GM19239 (cell line): ENCODE measurements around the gene DOK5.

Experiments
- DNase-seq: peaks from one replicate; pipeline ENCODE4 v3.0.0; 2011; ENCODE audit warnings: low spot score; ENCODE audit not compliant: insufficient read length
- FAIRE-seq: peaks from 2 replicates; lab custom pipeline; 2011; peaks lifted over from hg19 to GRCh38; lab: Jason Lieb, UNC

Gene DOK5

GRCh38 chr20:54633374-54634355 lies 158.3 kb downstream of the DOK5 start:
- DNase-seq (peak; percentile 32), FAIRE-seq (peak; percentile 95)

DNA sequence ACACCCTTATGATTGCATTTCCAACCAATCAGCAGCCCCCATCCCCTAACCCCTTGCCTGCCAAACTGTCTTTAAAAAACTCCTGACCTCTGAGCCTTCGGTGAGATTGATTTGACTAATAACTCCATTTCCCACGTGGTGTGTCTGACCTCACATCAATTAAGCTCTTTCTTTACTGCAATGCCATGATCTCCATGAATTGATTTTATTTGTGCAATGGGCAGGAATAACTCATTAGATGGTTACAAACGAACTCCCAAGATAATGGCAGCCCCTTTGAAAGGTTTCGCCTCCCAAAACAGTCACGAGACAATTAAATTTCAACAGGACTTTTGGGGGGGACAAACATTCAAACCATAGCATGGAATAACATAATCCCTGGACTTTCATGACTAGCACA lies 161.2 kb downstream of the DOK5 start:
- DNase-seq (no peak), FAIRE-seq (no peak)

DNA sequence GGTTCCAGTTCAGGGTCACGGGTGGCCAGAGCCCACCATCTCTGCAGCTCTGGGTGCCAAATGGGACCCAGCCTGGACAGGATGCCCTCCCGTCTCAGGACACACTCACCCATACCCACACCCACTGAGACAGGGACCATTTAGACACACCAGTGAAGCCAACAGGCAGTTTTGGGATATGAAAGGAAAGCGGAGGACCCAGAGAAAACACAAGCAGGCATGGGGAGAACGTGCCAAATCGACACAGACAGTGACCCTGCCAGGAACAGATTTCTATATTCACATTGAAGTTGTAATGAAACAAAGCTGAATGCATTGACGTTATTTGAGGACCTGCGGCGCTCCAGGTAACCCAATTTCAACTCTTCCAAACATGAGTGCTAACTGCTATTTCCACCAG lies 164.5 kb downstream of the DOK5 start:
- DNase-seq (no peak), FAIRE-seq (no peak)

DNA sequence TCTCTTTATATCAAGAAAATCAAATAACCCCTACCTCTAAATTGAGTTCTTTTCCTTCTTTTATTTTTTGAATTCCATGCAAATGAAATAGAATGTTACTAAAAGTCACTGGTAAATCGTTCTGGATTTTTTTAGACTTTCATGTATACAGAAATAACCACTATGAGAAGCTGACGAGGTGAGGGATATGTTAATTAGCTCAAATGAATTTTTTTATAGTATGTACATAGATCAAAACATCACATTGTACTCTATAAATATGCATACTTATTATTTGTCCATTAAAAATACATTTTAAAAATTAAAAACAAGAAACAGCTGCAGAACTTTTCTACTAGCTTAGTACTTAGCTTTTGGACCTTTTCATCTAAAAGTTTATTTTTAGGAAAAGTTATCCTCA lies 165.4 kb downstream of the DOK5 start:
- FAIRE-seq, result no peak
- DNase-seq, result no peak

- FAIRE-seq (no peak), DNase-seq (no peak)
These were observed 167.7 kb downstream of the DOK5 start for GRCh38 chr20:54642864-54643667.

GRCh38 chr20:54643761-54644160 lies 168.4 kb downstream of the DOK5 start:
- FAIRE-seq (no peak), DNase-seq (no peak)

DNA sequence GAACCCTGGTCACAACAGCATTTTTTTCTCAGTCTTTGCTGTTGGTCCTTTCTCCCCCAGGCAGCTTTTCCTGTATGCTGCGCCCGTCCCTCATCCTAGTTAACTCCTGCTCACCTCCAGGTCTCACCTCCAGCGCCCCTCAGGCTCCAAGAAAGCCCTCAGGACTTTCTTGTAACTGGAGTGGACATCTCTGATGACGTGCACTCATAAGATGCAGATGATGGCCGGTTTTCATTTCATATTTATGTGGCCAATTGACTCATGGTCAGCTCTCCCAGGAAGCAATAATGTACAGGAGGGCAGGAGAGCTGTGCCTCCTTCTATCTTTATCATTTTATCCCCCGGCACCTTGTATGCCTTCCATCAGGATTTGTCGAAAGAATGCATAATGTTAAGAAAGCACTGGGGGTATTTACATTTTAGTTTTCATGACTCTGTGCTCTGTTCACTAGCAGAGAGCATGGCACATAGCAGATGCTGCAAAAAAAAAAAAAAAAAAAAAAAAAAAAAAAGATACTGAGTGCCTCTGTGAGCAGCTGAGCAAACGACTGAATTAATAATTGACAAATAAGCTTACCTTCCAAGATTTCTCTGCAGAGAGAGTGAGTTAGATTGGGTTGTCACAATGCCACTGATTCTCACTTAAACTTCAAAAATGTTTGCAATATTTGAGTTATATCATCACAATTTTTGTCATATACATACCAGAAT lies 170.2 kb downstream of the DOK5 start:
- FAIRE-seq (no peak), DNase-seq (no peak)

DNA sequence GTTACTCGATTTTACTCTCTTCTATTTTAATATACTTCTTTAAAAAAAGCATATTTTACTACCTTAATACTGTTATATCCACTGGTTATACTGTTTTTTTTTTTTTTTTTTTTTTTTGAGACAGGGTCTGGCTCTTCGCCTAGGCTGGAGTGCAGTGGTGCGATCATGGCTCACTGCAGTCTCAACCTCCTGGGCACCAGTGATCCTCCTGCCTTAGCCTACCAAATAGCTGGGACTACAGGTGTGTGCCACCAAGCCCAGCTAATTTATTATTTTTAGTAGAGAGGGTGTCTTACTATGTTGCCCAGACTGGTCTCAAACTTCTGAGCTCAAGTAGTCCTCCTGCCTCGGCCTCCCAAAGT lies 170.7 kb downstream of the DOK5 start:
- FAIRE-seq (no peak), DNase-seq (no peak)

DNA sequence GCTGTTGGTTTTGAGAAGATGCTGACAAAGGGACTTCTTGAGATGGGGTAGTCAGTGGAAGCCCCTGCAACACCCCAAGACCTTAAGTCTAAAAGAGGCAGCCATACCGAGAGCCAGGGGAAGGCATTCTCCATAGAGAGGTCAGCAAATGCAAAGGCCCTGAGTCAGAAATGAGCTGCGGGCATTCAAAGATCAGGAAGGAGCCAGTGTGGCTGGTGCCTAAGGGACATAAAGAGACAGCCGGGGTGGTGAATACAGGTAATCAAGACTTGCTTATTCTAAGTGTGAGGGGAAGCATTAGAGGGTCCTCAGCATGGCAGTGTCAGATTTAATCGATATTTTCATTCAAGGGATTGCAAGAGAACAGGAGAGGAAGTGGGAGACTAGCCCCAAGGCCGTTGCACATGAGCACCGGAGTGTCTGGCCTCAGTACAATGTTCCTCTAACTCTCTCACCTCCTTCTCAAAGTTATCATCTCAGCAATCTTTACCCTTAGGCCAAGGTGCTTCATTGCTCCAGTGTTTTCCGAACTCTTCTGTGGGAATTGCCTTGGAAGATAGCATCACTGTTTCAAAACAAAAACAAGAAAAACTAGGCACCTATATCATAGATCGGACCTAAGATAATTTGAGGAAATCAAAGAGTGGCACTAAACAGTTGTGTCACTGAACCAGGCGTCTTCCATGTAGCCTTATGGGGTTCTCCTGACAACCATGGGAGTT lies 173.2 kb downstream of the DOK5 start:
- FAIRE-seq (no peak), DNase-seq (no peak)

GRCh38 chr20:54649511-54649962 lies 174.1 kb downstream of the DOK5 start:
- FAIRE-seq (peak; percentile 74), DNase-seq (peak; percentile 36)

DNA sequence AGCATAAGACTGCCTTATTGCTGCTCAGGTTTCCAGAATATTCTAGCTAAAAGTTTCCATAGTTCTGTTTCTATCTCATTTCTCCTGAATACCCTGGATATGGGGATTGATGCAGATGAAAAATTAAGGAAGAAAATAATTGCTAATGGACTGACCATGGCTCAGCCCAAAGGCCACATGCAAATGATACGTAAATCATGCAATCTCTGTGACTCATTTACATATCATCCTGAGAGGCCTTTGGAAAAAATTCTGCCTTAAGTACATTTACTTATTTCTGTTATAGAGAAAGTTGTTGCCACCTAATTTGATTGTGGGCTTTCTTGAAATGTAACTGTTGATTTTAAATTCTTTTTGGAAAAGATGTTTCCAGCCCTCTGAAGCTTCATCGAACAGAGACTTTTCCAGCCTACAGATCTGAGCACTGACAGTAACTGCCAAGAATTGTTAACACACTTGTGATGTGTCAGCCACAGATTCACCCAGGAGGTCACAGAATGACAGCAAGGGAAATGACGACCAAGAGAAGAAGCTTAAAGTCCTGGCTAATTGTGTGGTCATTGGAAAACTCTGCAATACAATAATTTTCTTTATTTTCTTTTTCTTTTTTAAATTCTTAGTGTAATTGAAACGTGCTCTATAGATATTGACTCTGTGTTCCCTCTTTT lies 174.8 kb downstream of the DOK5 start:
- DNase-seq (no peak), FAIRE-seq (no peak)

GRCh38 chr20:54651252-54651651 lies 175.9 kb downstream of the DOK5 start:
- FAIRE-seq, result no peak
- DNase-seq, result no peak

DNA sequence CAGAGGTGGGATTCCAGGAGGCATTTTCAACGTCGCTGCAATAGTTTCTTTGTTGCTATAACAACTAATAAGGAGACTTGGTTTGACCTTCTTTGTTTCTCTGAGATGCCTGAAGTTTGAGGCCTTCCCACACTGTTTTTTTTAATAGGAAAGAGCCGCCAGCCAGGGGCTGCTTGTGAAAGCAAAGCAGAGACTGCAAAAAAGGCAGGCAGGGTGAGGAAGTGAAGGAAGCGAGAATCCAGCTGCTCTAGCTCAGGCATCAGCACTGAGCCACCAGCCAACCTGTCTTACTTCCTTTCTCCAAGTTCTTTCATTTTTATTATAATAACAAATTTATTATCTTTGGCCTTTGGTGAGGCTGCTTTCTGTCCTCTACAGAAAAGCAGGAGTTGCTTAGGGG lies 179.1 kb downstream of the DOK5 start:
- DNase-seq, result no peak
- FAIRE-seq, result no peak

DNA sequence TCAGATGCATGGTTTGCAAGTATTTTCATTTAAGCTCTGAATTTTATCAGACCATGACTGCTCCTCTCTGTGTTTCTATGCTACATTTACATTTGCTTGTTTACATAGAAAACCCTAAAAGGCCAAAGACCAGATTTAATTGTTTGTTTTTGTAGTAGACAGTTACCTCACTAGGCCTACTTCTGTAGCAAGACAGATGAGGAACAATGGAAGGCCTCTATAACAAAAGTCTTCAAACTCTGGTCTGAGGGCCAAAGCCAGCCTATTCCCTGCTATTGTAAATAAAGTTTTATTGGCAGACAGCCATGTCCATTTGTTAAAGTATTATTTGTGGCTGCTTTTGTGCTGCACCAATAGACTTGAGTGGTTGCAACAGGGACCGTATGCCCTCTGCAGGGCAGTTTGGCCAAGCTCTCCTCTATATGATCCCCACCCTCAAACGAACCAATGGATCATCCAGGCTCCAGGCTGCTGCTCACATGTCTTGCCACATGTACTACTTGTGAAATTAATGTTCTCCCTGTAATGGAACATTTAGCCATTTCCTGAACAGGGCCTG lies 182.0 kb downstream of the DOK5 start:
- FAIRE-seq (no peak), DNase-seq (no peak)

DNA sequence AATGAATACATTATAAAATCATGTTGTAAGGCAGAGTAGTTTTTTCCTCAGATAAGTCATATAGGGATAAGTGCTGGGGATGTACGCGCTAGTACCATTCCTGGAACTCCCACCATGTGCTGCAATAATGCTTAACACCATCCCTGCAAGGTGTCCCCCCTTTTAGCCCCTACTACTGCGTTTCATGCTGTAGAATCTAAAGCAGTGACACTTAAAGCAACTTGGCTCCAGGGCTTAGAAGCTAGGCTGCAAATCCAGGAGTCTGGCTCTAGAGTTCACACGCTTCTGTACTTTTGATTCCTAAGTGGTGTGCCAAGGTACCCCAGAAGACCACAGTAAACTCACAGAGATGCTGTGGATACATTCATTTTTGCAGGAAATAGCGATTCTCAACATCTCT lies 183.1 kb downstream of the DOK5 start:
- no peak for FAIRE-seq
- no peak for DNase-seq

GRCh38 chr20:54661265-54661664 lies 185.9 kb downstream of the DOK5 start:
- DNase-seq (no peak), FAIRE-seq (no peak)

DNA sequence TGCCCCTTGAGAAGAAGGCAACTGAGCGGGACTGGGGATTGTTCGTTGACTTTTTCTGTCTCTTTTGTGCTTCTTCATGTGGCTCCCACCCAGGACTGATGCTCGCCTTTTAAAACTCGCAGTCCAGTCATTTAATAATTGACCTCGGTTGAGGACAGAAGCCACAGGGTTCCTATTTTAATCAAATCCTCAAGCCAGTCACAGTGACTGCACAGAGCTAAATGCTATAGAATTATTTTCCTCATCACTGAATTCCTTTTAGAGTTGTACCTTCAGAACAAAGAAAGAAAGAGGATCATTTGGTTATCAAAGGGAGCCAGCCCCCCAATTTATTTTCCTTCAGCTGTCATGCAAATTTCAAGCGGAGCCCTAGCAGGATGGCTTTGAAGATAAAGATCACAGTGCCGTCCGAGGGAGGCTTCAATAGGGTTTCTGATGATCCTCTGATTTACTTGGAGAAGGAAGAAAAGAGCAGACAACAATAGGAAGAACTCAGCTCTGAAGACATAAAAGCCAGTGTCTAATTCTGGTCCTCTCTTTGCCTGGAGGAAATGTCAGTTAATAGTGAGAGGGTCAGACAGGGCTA lies 186.6 kb downstream of the DOK5 start:
- FAIRE-seq (no peak), DNase-seq (no peak)

DNA sequence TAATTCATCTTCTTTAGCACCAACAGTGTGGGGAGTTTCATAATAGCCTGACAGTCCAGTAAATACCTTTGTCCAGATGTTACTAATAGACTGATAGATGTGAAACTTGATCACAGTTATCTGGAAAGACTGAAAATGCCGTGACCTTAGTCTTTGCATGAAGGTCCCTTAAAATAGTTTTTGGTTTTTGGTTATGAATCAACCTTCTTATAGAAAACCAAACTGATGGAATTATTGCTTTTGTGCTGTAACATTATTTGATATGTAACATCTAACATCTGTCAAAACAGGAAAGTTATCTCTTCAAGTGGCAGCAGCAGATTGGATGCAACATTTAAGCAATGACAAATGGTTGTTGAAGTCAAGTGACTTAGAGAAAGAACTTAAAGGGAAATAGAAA lies 190.4 kb downstream of the DOK5 start:
- FAIRE-seq, result no peak
- no peak for DNase-seq
